GM10248 (cell line): Measurements from ENCODE around the gene NOX3.

Experiments used
- CTCF ChIA-PET: fragments of 300-600 bp; sonication (Branson Sonifier 250); formaldehyde crosslinking; extraction: SDS; loops from one replicate; lab custom pipeline; 2021; ENCODE audit warnings: antibody characterized with exemption; lab: Yijun Ruan, JAX
- POLR2A ChIA-PET: fragments of 350-650 bp; sonication (Branson Sonifier 250); formaldehyde crosslinking; extraction: SDS; loops from one replicate; lab custom pipeline; 2020; ENCODE audit warnings: antibody characterized with exemption; lab: Yijun Ruan, JAX
- DNase-seq: peaks from one replicate; pipeline ENCODE4 v3.0.0; 2012; ENCODE audit errors: extremely low spot score
- CTCF ChIP-seq: IDR thresholded peaks from 2 replicates; pipeline ENCODE4 v1.5.1; 2012; ENCODE audit warnings: mild to moderate bottlenecking, low read depth; ENCODE audit errors: extremely low read depth, missing control alignments, control extremely low read depth

Gene NOX3

GRCh38 chr6:155408981-155409380 is 46.7 kb downstream of the NOX3 start:
- TF ChIP-seq CTCF: no peak
- ChIA-PET POLR2A (no interaction called here), CTCF (interaction anchor here (1.2 to 2.6 kb wide), 3 partner anchors 10 to 83 kb away, joined by 3 to 8 read pairs (median 3); no protein-coding TSS in a partner anchor)
- no peak for DNase-seq

- CTCF ChIA-PET: interaction anchor here (1.2 to 2.6 kb wide), 3 partner anchors 10 to 84 kb away, joined by 3 to 8 read pairs (median 3); no protein-coding TSS in a partner anchor
- no peak for DNase-seq
- POLR2A ChIA-PET: interaction anchor here (0.6 kb wide), 1 partner anchor 1506 kb away, joined by 4 read pairs; no protein-coding TSS in a partner anchor
- TF ChIP-seq CTCF: no peak
Observed at GRCh38 chr6:155408231-155408630, 47.4 kb downstream of the NOX3 start.

- DNase-seq: no peak
- ChIA-PET CTCF (no interaction called here), POLR2A (no interaction called here)
- no peak for TF ChIP-seq CTCF
Observed at GRCh38 chr6:155406801-155407200, 48.8 kb downstream of the NOX3 start.

- ChIA-PET CTCF (interaction anchor here (1.0 to 1.3 kb wide), 2 partner anchors 9 to 21 kb away, joined by 3 read pairs; no protein-coding TSS in a partner anchor), POLR2A (no interaction called here)
- TF ChIP-seq CTCF: no peak
- no peak for DNase-seq
Observed at GRCh38 chr6:155404937-155405336, 50.7 kb downstream of the NOX3 start.

- POLR2A ChIA-PET: no interaction called here
- no peak for DNase-seq
- CTCF ChIA-PET: interaction anchor here (1.2 to 1.6 kb wide), 4 partner anchors 7 to 24 kb away, joined by 3 to 6 read pairs (median 4); no protein-coding TSS in a partner anchor
- no peak for TF ChIP-seq CTCF
Observed at GRCh38 chr6:155402656-155403304, 52.9 kb downstream of the NOX3 start.

GRCh38 chr6:155400654-155400965 is 55.0 kb downstream of the NOX3 start:
- CTCF ChIA-PET: interaction anchor here (1.0 to 2.1 kb wide), 6 partner anchors 11 to 71 kb away, joined by 3 to 9 read pairs (median 4); no protein-coding TSS in a partner anchor
- DNase-seq: no peak
- no peak for TF ChIP-seq CTCF
- POLR2A ChIA-PET: no interaction called here
